HepG2 (cell line): ENCODE data around the gene SLC44A5. TPM values are rescaled to one million over a fixed set of nuclear protein-coding genes. Genes with fewer than 3 reads are reported as not detected.

Source experiments
- ADNP ChIP-seq: sonication (generic); formaldehyde crosslinking; IDR thresholded peaks from 2 replicates; pipeline ENCODE4 v1.4.0; 2020; ENCODE audit warnings: missing genetic modification reagents
- EP300 ChIP-seq, 3 experiments: sonication (generic) in 1 of 3; formaldehyde crosslinking in 1 of 3; IDR thresholded peaks; 2 replicates each; pipeline versions ENCODE4 v1.5.1 to v1.6.1; 2011 to 2020; ENCODE audit warnings: low read depth in 2 of 3, low read length in 2 of 3, borderline replicate concordance in 1 of 3, improper control_type of control experiment in 1 of 3, mild to moderate bottlenecking in 1 of 3, missing genetic modification reagents in 1 of 3, moderate library complexity in 1 of 3
- POLR2AphosphoS2 ChIP-seq: IDR thresholded peaks from 2 replicates; pipeline ENCODE4 v1.6.1; 2011; ENCODE audit warnings: low read depth, low read length, improper control_type of control experiment
- ZNF282 ChIP-seq: fragments of 450-650 bp; IDR thresholded peaks from 2 replicates; pipeline ENCODE4 v1.6.1; 2018; ENCODE audit not compliant: partially characterized antibody
- polyA plus RNA-seq, 8 experiments: library from polyadenylated mRNA; depleted of rRNA in 3 of 8; stranded (reverse) in 7 of 8; unstranded in 1 of 8; fragments of >200 nt; fragmentation: Illumina TruSeq in 4 of 8; extraction: Trizol in 4 of 8; gene quantifications; 2 replicates each; pipeline versions ENCODE4 v1.2.1 to v1.2.3, GENCODE V29; 2011 to 2016; ENCODE audit warnings: low read depth in 4 of 8, missing spikeins in 1 of 8, mixed read lengths in 1 of 8; ENCODE audit not compliant: insufficient read depth in 1 of 8
- total RNA-seq, 5 experiments: library from RNA; depleted of rRNA; stranded (reverse); fragments of >200 nt; fragmentation: Illumina TruSeq; extraction: Trizol; gene quantifications; 2 replicates each; pipeline ENCODE4 v1.2.3, GENCODE V29; 2016; ENCODE audit warnings: low read depth in 1 of 5
- TF ChIP-seq, protein P1 (sequence below): IDR thresholded peaks from 2 replicates; pipeline ENCODE4 v1.4.0; 2020; ENCODE audit warnings: mild to moderate bottlenecking, missing genetic modification reagents
- TF ChIP-seq, protein P2 (sequence below): sonication (generic); formaldehyde crosslinking; IDR thresholded peaks from 2 replicates; pipeline ENCODE4 v1.4.0; 2020; ENCODE audit warnings: missing genetic modification reagents, borderline replicate concordance

Gene SLC44A5
- total and polyA plus RNA-seq, 2 of the 13 experiments (the other 11 are each of a cell fraction or from before 2014, with no cell fraction given): 8.0 to 16.0 TPM

DNA sequence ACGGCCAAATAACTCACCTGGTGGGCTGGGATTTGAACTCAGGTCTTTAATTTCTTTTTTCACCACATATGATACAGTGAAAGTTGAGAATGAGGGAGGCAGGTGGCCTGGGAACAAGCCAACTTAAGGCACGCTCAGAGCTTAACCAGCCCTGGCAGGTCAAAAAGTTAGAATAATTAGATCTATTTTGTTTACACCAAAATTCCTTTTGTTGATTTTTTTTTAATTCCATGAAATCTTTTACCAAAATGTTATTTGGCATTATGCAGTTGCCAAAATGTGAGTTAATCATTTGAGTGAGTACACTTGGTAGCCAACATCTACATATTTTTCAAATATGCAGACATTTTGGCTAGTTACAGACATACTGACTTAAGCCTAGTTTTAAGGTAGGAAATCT, 439.9 kb downstream of the SLC44A5 start (continued):
- TF ChIP-seq, protein P1, sequence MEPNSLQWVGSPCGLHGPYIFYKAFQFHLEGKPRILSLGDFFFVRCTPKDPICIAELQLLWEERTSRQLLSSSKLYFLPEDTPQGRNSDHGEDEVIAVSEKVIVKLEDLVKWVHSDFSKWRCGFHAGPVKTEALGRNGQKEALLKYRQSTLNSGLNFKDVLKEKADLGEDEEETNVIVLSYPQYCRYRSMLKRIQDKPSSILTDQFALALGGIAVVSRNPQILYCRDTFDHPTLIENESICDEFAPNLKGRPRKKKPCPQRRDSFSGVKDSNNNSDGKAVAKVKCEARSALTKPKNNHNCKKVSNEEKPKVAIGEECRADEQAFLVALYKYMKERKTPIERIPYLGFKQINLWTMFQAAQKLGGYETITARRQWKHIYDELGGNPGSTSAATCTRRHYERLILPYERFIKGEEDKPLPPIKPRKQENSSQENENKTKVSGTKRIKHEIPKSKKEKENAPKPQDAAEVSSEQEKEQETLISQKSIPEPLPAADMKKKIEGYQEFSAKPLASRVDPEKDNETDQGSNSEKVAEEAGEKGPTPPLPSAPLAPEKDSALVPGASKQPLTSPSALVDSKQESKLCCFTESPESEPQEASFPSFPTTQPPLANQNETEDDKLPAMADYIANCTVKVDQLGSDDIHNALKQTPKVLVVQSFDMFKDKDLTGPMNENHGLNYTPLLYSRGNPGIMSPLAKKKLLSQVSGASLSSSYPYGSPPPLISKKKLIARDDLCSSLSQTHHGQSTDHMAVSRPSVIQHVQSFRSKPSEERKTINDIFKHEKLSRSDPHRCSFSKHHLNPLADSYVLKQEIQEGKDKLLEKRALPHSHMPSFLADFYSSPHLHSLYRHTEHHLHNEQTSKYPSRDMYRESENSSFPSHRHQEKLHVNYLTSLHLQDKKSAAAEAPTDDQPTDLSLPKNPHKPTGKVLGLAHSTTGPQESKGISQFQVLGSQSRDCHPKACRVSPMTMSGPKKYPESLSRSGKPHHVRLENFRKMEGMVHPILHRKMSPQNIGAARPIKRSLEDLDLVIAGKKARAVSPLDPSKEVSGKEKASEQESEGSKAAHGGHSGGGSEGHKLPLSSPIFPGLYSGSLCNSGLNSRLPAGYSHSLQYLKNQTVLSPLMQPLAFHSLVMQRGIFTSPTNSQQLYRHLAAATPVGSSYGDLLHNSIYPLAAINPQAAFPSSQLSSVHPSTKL (CRISPR knock-in tag): no peak
- TF ChIP-seq, protein P2, sequence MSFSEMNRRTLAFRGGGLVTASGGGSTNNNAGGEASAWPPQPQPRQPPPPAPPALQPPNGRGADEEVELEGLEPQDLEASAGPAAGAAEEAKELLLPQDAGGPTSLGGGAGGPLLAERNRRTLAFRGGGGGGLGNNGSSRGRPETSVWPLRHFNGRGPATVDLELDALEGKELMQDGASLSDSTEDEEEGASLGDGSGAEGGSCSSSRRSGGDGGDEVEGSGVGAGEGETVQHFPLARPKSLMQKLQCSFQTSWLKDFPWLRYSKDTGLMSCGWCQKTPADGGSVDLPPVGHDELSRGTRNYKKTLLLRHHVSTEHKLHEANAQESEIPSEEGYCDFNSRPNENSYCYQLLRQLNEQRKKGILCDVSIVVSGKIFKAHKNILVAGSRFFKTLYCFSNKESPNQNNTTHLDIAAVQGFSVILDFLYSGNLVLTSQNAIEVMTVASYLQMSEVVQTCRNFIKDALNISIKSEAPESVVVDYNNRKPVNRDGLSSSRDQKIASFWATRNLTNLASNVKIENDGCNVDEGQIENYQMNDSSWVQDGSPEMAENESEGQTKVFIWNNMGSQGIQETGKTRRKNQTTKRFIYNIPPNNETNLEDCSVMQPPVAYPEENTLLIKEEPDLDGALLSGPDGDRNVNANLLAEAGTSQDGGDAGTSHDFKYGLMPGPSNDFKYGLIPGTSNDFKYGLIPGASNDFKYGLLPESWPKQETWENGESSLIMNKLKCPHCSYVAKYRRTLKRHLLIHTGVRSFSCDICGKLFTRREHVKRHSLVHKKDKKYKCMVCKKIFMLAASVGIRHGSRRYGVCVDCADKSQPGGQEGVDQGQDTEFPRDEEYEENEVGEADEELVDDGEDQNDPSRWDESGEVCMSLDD (CRISPR knock-in tag): no peak
- TF ChIP-seq ZNF282: no peak
- no peak for TF ChIP-seq EP300 (IDR thresholded peaks at IDR 0.05; ENCODE audit: low read depth in 2 of 2, low read length in 2 of 2)
- TF ChIP-seq EP300 (CRISPR knock-in tag; IDR thresholded peaks at IDR 0.05; ENCODE audit: borderline replicate concordance): no peak
- no peak for TF ChIP-seq POLR2AphosphoS2
- no peak for TF ChIP-seq ADNP (CRISPR knock-in tag)
- TF ChIP-seq, all 625 proteins: peak for 0
